A204.1 (cell line): ENCODE results near the gene KCNIP3.
"Not testable (repeated sequence)": the region's sequence is repeated elsewhere in the genome, so short reads cannot be mapped to it uniquely, and the experiment has no call there.

Experiments used
- FAIRE-seq: peaks from 2 replicates; lab custom pipeline; 2012; peaks lifted over from hg19 to GRCh38; lab: Jason Lieb, UNC

Gene KCNIP3

GRCh38 chr2:95348609-95349567, 51.7 kb downstream of the KCNIP3 start:
- no peak for FAIRE-seq

- no peak for FAIRE-seq
Observed at GRCh38 chr2:95349568-95350322, 52.6 kb downstream of the KCNIP3 start.

GRCh38 chr2:95350368-95350767, 53.2 kb downstream of the KCNIP3 start:
- FAIRE-seq, result no peak

GRCh38 chr2:95350774-95351597, 53.8 kb downstream of the KCNIP3 start:
- FAIRE-seq, result no peak

- FAIRE-seq, result no peak
Observed at GRCh38 chr2:95351598-95351915, 54.4 kb downstream of the KCNIP3 start.

- FAIRE-seq, result no peak
Observed at GRCh38 chr2:95352310-95353054, 55.3 kb downstream of the KCNIP3 start.

GRCh38 chr2:95353055-95353575, 56.0 kb downstream of the KCNIP3 start:
- no peak for FAIRE-seq

GRCh38 chr2:95353613-95354468, 56.7 kb downstream of the KCNIP3 start:
- FAIRE-seq, result no peak

- FAIRE-seq, result no peak
Observed at GRCh38 chr2:95354469-95354901, 57.3 kb downstream of the KCNIP3 start.

- no peak for FAIRE-seq
Observed at GRCh38 chr2:95354925-95355324, 57.8 kb downstream of the KCNIP3 start.

- not testable (repeated sequence) for FAIRE-seq
Observed at GRCh38 chr2:95355486-95355885, 58.3 kb downstream of the KCNIP3 start.

GRCh38 chr2:95356821-95357700, 59.9 kb downstream of the KCNIP3 start:
- no peak for FAIRE-seq

- FAIRE-seq, result no peak
Observed at GRCh38 chr2:95357717-95358280, 60.7 kb downstream of the KCNIP3 start.

GRCh38 chr2:95359031-95359430, 61.9 kb downstream of the KCNIP3 start:
- no peak for FAIRE-seq

GRCh38 chr2:95359501-95359930, 62.4 kb downstream of the KCNIP3 start:
- FAIRE-seq, result no peak

GRCh38 chr2:95361216-95361980, 64.3 kb downstream of the KCNIP3 start:
- FAIRE-seq, result no peak

GRCh38 chr2:95362486-95362885, 65.3 kb downstream of the KCNIP3 start:
- FAIRE-seq, result no peak

- no peak for FAIRE-seq
Observed at GRCh38 chr2:95366514-95366913, 69.4 kb downstream of the KCNIP3 start.
